ENCODE data around the gene TMEM167A. TPM values are rescaled to one million over a fixed set of nuclear protein-coding genes. Genes with fewer than 3 reads are reported as not detected.
"Not testable (repeated sequence)": the region's sequence is repeated elsewhere in the genome, so short reads cannot be mapped to it uniquely, and the experiment has no call there.

Gene TMEM167A
- total and polyA plus RNA-seq, 2 experiments from 2014 or later = 106 to 211 TPM

DNA sequence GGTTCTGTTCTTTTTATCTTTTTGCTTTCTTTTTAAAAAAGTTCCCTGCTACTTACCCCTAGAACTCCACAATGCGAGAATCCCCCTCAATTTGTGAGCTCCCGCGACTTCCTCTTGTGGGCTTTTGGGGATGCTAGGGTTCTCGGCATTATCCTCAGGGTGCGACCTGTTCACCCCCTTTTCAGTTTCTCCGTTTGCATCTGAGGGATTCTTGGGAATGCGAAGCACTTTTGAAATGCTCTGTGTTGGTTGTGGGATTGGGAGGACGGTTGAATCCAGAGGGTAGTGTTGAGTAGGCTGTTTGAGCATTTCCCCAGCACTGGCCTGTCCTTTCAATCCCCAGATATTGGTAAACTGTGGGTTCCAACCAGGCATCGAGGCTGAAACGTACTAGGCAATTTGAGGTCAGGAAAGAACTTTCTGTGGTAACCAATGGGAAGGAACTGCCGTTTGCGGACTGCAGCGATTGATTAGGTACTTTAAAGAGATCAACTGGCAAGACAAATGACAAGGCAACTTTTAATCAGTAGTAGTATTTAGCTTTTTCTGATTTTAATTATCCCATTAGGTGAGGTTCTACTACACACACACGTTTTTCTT is 568 bp upstream of the TMEM167A start:
- H3K9me3 ChIP-seq (ENCODE audit: low read depth) = no peaks in the 10 kb centered on the region
- WGBS, 2 experiments (ENCODE audit: low coverage in 1 of 2, low lambda C conversion rate in 2 of 2, missing lambda C conversion rate in 2 of 2) = 4 to 8% methylated on average over 14 of the region's 14 CpGs
- H2AFZ ChIP-seq = peak overlapping the region; percentile 99
- H3F3A ChIP-seq (ENCODE audit: insufficient read depth) = 0 out of 2 replicates have a peak, but pooled peaks cover 5% of the 10 kb centered on the region
- H3K4me2 ChIP-seq (ENCODE audit: unreplicated experiment) = peak overlapping the region; percentile 94
- H3K36me3 ChIP-seq (ENCODE audit: low read depth) = no peaks in the 10 kb centered on the region
- H3K4me3 ChIP-seq = peak overlapping the region; percentile 93
- H3K9me2 ChIP-seq (ENCODE audit: insufficient read depth) = no peaks in the 10 kb centered on the region
- in situ Hi-C loops (cut with MboI) = no loop called here
- peak overlapping the region; percentile 97 for H3K9ac ChIP-seq
- peak overlapping the region; percentile 89 for H3K27ac ChIP-seq
- peaks cover 66% of the 10 kb centered on the region for H3K79me2 ChIP-seq (ENCODE audit: insufficient read depth)
- no peaks in the 10 kb centered on the region for H3K27me3 ChIP-seq (replicated peaks; ENCODE audit: insufficient read depth)
- no peaks in the 10 kb centered on the region for H4K20me1 ChIP-seq (ENCODE audit: insufficient read depth)
- DNase-seq = peak; percentile 58
- TF ChIP-seq EZH2phosphoT487 (IDR thresholded peaks at IDR 0.05; ENCODE audit: insufficient read depth, low read depth) (no peak), EZH2 (IDR thresholded peaks at IDR 0.05; ENCODE audit: insufficient read depth, poor library complexity, severe bottlenecking) (no peak)
- peaks cover 30% of the 10 kb centered on the region; the same call in 1 of the 2 replicates for H3K4me1 ChIP-seq (ENCODE audit: insufficient read depth)

DNA sequence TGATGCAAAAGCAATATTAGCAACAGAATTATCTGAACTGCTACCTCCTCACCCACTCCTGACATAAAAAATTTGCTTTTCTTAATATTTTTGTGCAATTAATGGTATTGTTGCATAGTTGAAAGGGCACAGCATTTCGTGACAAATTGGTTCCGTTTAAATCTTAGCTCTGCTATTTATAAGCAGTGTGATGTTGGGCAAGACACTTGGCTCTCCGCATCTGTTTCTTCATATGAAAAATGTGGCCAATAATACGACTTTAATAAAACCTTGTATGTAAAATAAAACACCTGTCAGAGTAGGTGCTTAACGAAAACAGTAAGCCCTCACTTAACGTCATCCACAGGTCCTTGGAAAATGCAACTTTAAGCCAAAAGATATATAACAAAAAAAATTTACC is 4.2 kb downstream of the TMEM167A start:
- Histone ChIP-seq H3K4me2 (ENCODE audit: unreplicated experiment) (no peak overlapping the region), H3K79me2 (ENCODE audit: insufficient read depth) (peaks cover 97% of the 10 kb centered on the region), H3K9me3 (ENCODE audit: low read depth) (no peaks in the 10 kb centered on the region), H3K9ac (no peak overlapping the region), H4K20me1 (ENCODE audit: insufficient read depth) (peaks cover 15% of the 10 kb centered on the region), H3K4me3 (no peak overlapping the region), H3K9me2 (ENCODE audit: insufficient read depth) (0 out of 2 replicates have a peak, but pooled peaks cover 4% of the 10 kb centered on the region), H3K27me3 (replicated peaks; ENCODE audit: insufficient read depth) (no peaks in the 10 kb centered on the region), H3K36me3 (ENCODE audit: low read depth) (no peaks in the 10 kb centered on the region), H2AFZ (no peak overlapping the region), H3K27ac (no peak overlapping the region), H3K4me1 (ENCODE audit: insufficient read depth) (peaks cover 43% of the 10 kb centered on the region; the same call in 1 of the 2 replicates), H3F3A (ENCODE audit: insufficient read depth) (0 out of 2 replicates have a peak, but pooled peaks cover 7% of the 10 kb centered on the region)
- DNase-seq = peak; percentile 50
- in situ Hi-C loops (cut with MboI) = loop anchor here (25.0 kb wide), 1 partner anchor 736 kb away; no protein-coding TSS in a partner anchor
- WGBS, 2 experiments (ENCODE audit: low coverage in 1 of 2, low lambda C conversion rate in 2 of 2, missing lambda C conversion rate in 2 of 2) = 13 to 15% methylated on average over 6 of the region's 6 CpGs
- no peak for TF ChIP-seq EZH2phosphoT487 (IDR thresholded peaks at IDR 0.05; ENCODE audit: insufficient read depth, low read depth)
- TF ChIP-seq EZH2 (IDR thresholded peaks at IDR 0.05; ENCODE audit: insufficient read depth, poor library complexity, severe bottlenecking) = no peak

- H3K9ac ChIP-seq = no peak overlapping the region
- H3K9me2 ChIP-seq (ENCODE audit: insufficient read depth) = 0 out of 2 replicates have a peak, but pooled peaks cover 4% of the 10 kb centered on the region
- peak overlapping the region; percentile 3 for H3K4me2 ChIP-seq (ENCODE audit: unreplicated experiment)
- no peaks in the 10 kb centered on the region for H3K36me3 ChIP-seq (ENCODE audit: low read depth)
- no peak overlapping the region for H2AFZ ChIP-seq
- H3K27ac ChIP-seq = no peak overlapping the region
- H3K4me1 ChIP-seq (ENCODE audit: insufficient read depth) = peaks cover 42% of the 10 kb centered on the region; the same call in 1 of the 2 replicates
- no peaks in the 10 kb centered on the region for H3K27me3 ChIP-seq (replicated peaks; ENCODE audit: insufficient read depth)
- in situ Hi-C loops (cut with MboI) = loop anchor here (25.0 kb wide), 1 partner anchor 734 kb away; no protein-coding TSS in a partner anchor
- peaks cover 100% of the 10 kb centered on the region for H3K79me2 ChIP-seq (ENCODE audit: insufficient read depth)
- TF ChIP-seq EZH2 (IDR thresholded peaks at IDR 0.05; ENCODE audit: insufficient read depth, poor library complexity, severe bottlenecking) (no peak), EZH2phosphoT487 (IDR thresholded peaks at IDR 0.05; ENCODE audit: insufficient read depth, low read depth) (no peak)
- 0 out of 2 replicates have a peak, but pooled peaks cover 3% of the 10 kb centered on the region for H3F3A ChIP-seq (ENCODE audit: insufficient read depth)
- H3K9me3 ChIP-seq (ENCODE audit: low read depth) = no peaks in the 10 kb centered on the region
- H3K4me3 ChIP-seq = no peak overlapping the region
- no peak for DNase-seq
- H4K20me1 ChIP-seq (ENCODE audit: insufficient read depth) = peaks cover 19% of the 10 kb centered on the region
- WGBS, 2 experiments (ENCODE audit: low coverage in 1 of 2, low lambda C conversion rate in 2 of 2, missing lambda C conversion rate in 2 of 2) = 78 to 79% methylated on average over 2 of the region's 2 CpGs
Measured at GRCh38 chr5:83071286-83072051, 5.7 kb downstream of the TMEM167A start.

DNA sequence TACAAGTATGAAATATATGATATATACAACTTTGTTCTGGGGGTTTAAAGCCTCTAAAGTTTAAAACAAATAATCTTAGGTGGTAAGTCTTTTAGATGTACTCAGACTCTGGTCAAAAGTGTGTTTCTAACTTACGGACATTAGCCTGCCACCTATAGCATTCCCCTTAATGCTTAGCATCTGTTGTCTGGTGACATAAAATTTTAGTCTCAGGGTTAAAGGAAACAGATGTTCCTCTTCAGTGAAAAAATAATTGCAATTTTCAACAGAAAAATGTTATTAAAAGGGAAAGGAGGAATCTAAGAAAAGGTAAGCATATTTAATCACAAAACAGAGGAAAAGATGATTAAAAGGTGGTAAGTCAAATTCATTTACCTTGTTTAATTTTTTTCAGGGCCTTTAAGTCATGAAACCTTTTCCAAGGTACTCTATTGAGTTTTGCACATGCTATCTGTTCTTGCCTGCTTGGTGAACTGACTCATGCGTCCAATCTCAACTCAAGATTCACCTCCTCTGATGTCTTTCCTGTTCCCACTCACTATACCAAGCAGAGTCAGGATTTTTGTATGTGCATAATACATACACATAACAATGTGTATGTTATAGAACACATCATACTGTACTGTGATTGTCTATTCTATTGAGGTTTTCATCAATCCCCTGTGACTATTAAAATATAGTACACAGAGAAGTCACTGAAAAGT is 7.9 kb downstream of the TMEM167A start:
- no peak overlapping the region for H2AFZ ChIP-seq
- 0 out of 2 replicates have a peak, but pooled peaks cover 4% of the 10 kb centered on the region for H3K9me2 ChIP-seq (ENCODE audit: insufficient read depth)
- no peak overlapping the region for H3K4me3 ChIP-seq
- peaks cover 19% of the 10 kb centered on the region for H4K20me1 ChIP-seq (ENCODE audit: insufficient read depth)
- 0 out of 2 replicates have a peak, but pooled peaks cover 3% of the 10 kb centered on the region for H3F3A ChIP-seq (ENCODE audit: insufficient read depth)
- H3K36me3 ChIP-seq (ENCODE audit: low read depth) = 0 out of 2 replicates have a peak, but pooled peaks cover 4% of the 10 kb centered on the region
- 93 to 95% methylated on average over 2 of the region's 2 CpGs for WGBS, 2 experiments (ENCODE audit: low coverage in 1 of 2, low lambda C conversion rate in 2 of 2, missing lambda C conversion rate in 2 of 2)
- H3K4me1 ChIP-seq (ENCODE audit: insufficient read depth) = peaks cover 34% of the 10 kb centered on the region; the same call in 1 of the 2 replicates
- H3K4me2 ChIP-seq (ENCODE audit: unreplicated experiment) = no peak overlapping the region
- no peak overlapping the region for H3K27ac ChIP-seq
- no peak overlapping the region for H3K9ac ChIP-seq
- in situ Hi-C loops (cut with MboI) = loop anchor here (25.0 kb wide), 1 partner anchor 732 kb away; no protein-coding TSS in a partner anchor
- no peak for DNase-seq
- H3K27me3 ChIP-seq (replicated peaks; ENCODE audit: insufficient read depth) = no peaks in the 10 kb centered on the region
- H3K79me2 ChIP-seq (ENCODE audit: insufficient read depth) = peaks cover 100% of the 10 kb centered on the region
- no peaks in the 10 kb centered on the region for H3K9me3 ChIP-seq (ENCODE audit: low read depth)
- TF ChIP-seq EZH2 (IDR thresholded peaks at IDR 0.05; ENCODE audit: insufficient read depth, poor library complexity, severe bottlenecking) (no peak), EZH2phosphoT487 (IDR thresholded peaks at IDR 0.05; ENCODE audit: insufficient read depth, low read depth) (no peak)

DNA sequence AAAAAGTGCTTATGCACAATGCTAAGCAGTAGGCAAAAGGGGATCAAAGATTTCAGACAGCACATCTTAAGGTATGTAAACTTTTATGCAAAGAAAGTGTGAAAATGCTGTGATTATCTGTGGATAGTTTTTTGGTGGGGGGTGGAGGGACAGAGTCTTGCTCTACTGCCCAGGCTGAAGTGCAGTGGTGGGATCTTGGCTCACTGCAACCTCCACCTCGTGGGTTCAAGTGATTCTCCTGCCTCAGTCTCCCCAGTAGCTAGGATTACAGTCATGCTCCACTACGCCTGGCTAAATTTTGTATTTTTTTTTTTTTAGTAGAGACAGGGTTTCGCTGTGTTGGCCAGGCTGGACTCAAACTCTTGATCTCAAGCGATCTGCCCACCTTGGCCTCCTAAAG is 9.8 kb downstream of the TMEM167A start:
- Histone ChIP-seq H3K79me2 (ENCODE audit: insufficient read depth) (peaks cover 100% of the 10 kb centered on the region), H3K4me1 (ENCODE audit: insufficient read depth) (peaks cover 21% of the 10 kb centered on the region), H3K36me3 (ENCODE audit: low read depth) (peaks cover 13% of the 10 kb centered on the region; the same call in 1 of the 2 replicates), H4K20me1 (ENCODE audit: insufficient read depth) (peaks cover 19% of the 10 kb centered on the region)
- not testable (repeated sequence) for H3K9me2 ChIP-seq (ENCODE audit: insufficient read depth); H3K4me2 ChIP-seq (ENCODE audit: unreplicated experiment); H3K9ac ChIP-seq; H2AFZ ChIP-seq; H3K4me3 ChIP-seq; H3K27ac ChIP-seq; H3F3A ChIP-seq (ENCODE audit: insufficient read depth); H3K9me3 ChIP-seq (ENCODE audit: low read depth); H3K27me3 ChIP-seq (replicated peaks; ENCODE audit: insufficient read depth); DNase-seq
- in situ Hi-C loops (cut with MboI) = loop anchor here (25.0 kb wide), 1 partner anchor 730 kb away; no protein-coding TSS in a partner anchor
- 96 to 100% methylated on average over 4 of the region's 4 CpGs for WGBS, 2 experiments (ENCODE audit: low coverage in 1 of 2, low lambda C conversion rate in 2 of 2, missing lambda C conversion rate in 2 of 2)
